Measurements from ENCODE around the gene CXCL16.

The CXCL16 gene

GRCh38 chr17:4769628-4770027 is 29.9 kb upstream of the CXCL16 start:
- CTCF ChIA-PET, result no interaction called here
- DNase-seq (ENCODE audit: extremely low spot score), result no peak

GRCh38 chr17:4768298-4768697 is 28.6 kb upstream of the CXCL16 start:
- no peak for TF ChIP-seq CTCF (IDR thresholded peaks at IDR 0.05; ENCODE audit: control extremely low read depth, extremely low read depth, low read depth, missing control alignments)
- no peak for DNase-seq (ENCODE audit: extremely low spot score)
- POLR2A ChIA-PET, result no interaction called here
- CTCF ChIA-PET, result no interaction called here

More at GRCh38 chr17:4769628-4770027, 29.9 kb upstream of the CXCL16 start:
- TF ChIP-seq CTCF (IDR thresholded peaks at IDR 0.05; ENCODE audit: control extremely low read depth, extremely low read depth, low read depth, missing control alignments), result no peak
- POLR2A ChIA-PET, result no interaction called here

GRCh38 chr17:4766723-4767122 is 27.0 kb upstream of the CXCL16 start:
- no peak for DNase-seq (ENCODE audit: extremely low spot score)
- no peak for TF ChIP-seq CTCF (IDR thresholded peaks at IDR 0.05; ENCODE audit: control extremely low read depth, extremely low read depth, low read depth, missing control alignments)
- CTCF ChIA-PET, result no interaction called here
- POLR2A ChIA-PET, result no interaction called here

- DNase-seq (ENCODE audit: extremely low spot score), result no peak
- CTCF ChIA-PET, result no interaction called here
- no peak for TF ChIP-seq CTCF (IDR thresholded peaks at IDR 0.05; ENCODE audit: control extremely low read depth, extremely low read depth, low read depth, missing control alignments)
- POLR2A ChIA-PET, result no interaction called here
Measured at GRCh38 chr17:4766201-4766600, 26.5 kb upstream of the CXCL16 start.

- TF ChIP-seq CTCF (IDR thresholded peaks at IDR 0.05; ENCODE audit: control extremely low read depth, extremely low read depth, low read depth, missing control alignments), result no peak
- POLR2A ChIA-PET, result no interaction called here
- DNase-seq (ENCODE audit: extremely low spot score), result no peak
- CTCF ChIA-PET, result interaction anchor here (1.0 to 2.4 kb wide), 2 partner anchors 11 to 25 kb away, joined by 3 to 6 read pairs; no protein-coding TSS in a partner anchor
Measured at GRCh38 chr17:4764595-4764994, 24.9 kb upstream of the CXCL16 start.

GRCh38 chr17:4759776-4760236 is 20.1 kb upstream of the CXCL16 start:
- no peak for DNase-seq (ENCODE audit: extremely low spot score)
- TF ChIP-seq CTCF (IDR thresholded peaks at IDR 0.05; ENCODE audit: control extremely low read depth, extremely low read depth, low read depth, missing control alignments), result no peak
- ChIA-PET CTCF (no interaction called here), POLR2A (no interaction called here)

GRCh38 chr17:4753392-4753791 is 13.7 kb upstream of the CXCL16 start:
- ChIA-PET POLR2A (interaction anchor here (0.7 kb wide), 1 partner anchor 125 kb away, joined by 3 read pairs; no protein-coding TSS in a partner anchor), CTCF (interaction anchor here (1.0 kb wide), 1 partner anchor 10 kb away, joined by 3 read pairs; no protein-coding TSS in a partner anchor)
- no peak for TF ChIP-seq CTCF (IDR thresholded peaks at IDR 0.05; ENCODE audit: control extremely low read depth, extremely low read depth, low read depth, missing control alignments)
- no peak for DNase-seq (ENCODE audit: extremely low spot score)
